HG03066 (cell line): ENCODE measurements around the gene VCX2.
"Not testable (repeated sequence)": the region's sequence is repeated elsewhere in the genome, so short reads cannot be mapped to it uniquely, and the experiment has no call there.

ENCODE experiments used
- ATAC-seq: cut with Tn5 transposase; IDR thresholded peaks from one replicate; pipeline ENCODE4 v1.9.1; 2021; ENCODE audit warnings: low read depth; ENCODE audit not compliant: unreplicated experiment

The VCX2 gene

DNA sequence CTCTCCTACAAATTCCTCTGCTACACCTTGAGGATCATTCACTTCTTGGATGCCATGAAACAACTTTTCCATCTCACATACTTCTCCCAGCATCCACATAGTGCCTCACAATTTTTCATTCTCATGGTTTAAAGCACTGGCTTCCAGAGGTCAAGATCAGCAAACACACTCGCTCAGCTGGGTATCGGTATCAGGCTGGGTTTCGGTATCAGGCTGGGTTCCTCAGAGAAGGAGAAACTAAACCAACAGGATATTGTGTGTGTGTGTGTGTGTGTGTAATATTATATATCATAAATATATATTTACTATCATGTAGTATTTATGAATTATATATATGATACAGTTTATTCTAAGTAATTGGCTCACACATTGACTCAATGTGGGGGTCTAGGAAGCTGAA lies at the start of gene VCX2:
Gene VCX2, minus strand, starts transcription at position 99 of the 400 bp plus-strand sequence. CDS start 624 bp downstream, outside the sequence.
- not testable (repeated sequence) for ATAC-seq

DNA sequence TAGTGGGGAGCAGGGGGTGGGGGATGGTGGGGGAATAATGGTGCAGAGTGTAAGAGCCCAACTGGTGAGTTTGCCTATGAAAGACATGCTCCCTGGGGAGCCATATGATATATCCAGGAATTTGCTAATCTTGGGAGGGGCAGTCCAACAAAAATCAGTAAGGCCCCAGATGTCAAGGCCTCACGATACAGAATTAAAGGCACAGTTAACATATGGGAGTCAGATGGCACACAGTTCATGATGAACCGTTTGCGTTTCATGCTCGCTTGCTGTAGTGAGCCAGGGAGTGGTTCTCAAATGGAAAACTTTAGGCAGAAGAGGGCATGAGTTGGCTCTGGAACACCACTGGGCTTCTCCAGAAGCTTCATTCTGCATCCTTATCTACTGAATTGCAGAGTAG lies 33.9 kb upstream of the VCX2 start:
- no peak for ATAC-seq

DNA sequence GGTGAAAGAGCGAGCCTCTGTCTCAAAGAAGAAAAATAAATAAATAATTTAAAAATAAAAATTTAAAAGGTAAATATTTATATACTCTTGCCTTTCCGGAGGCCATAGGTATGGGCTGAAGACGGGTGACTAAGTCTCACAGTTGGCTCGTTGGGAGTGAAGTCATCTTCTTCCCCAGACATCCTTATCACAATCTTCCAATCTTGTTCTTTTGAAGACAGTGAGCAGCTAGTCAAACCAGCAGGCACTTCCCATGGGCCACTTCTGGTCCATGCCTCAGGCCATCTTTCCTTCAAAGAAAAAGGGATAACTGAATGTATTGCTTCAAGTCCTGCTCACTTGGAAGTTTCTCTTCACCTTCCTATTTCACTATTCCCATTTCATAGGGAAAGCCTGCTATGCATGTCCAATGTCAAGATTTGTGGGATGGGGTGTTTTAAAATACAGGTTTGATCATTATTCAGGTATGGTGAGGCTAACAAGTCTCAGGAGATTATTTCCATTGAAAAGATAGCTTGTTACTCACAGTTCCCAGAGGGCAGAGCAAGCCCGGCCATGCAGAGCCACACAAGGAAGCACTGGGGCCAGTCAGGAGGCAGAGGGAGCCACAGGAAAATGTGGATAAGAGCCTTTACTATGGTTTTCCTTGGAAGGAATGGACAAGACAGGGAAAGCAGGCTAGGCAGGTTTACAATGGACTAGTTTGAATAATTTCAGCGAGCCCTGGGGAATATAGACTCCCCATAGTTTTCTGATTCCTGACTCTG lies 33.3 kb upstream of the VCX2 start:
- no peak for ATAC-seq

DNA sequence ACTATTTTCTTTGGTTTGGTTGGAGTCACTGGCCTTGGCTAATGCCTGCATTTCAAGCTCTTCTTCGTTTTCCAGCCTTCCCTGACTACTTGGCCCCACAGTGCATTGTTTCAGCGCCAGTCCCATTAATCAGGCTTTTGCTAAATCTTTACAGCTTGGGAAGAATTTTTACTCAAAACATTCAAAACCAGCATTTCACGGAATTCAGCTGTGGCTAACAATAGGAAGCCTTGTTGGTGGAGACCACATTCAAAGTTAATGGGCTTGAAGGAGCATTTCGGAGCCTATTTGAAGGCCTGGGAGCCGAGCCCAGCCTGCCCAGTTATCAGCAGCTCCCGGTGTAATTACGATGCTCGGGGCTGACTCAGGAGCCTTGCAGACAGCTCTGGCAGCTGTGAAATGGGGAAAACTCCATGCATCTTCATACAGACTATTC lies 30.8 kb upstream of the VCX2 start:
- no peak for ATAC-seq

DNA sequence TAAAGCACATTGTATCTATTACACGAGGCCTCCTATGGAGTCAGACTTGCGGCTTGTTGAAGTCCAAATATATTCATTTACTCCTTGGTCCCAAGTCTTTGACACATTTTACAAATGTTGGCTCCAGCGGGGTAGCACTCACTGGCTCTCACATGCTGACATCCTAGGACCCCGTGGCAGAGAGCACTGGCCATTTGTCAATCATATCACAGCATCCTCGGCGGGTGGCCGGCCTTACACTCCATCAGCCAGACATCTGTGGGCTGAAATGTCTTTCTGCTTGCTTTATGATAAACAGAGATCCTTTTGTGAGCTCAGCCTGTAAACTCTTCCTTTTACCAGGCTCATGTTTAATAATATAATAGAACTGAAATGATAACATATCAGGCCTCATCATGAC lies 25.7 kb upstream of the VCX2 start:
- no peak for ATAC-seq

DNA sequence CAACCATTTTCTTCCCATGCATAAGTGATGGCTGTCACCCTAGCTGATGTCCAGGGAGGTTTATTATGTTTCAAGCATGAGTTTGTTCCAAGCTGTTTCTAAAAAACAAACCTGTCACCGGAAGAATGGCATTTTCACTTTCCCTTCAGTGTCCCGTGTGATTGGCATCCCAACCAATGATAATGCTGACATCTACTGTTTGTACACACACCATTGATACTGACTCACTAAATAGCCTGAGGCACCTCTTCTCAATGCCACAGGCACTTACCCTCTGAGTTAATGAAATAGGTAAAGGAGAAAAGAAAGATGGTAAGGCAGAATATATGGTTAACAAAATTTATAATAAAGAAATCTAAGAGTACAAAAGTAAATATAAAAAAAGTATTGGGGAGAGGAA lies 23.1 kb upstream of the VCX2 start:
- ATAC-seq: no peak

DNA sequence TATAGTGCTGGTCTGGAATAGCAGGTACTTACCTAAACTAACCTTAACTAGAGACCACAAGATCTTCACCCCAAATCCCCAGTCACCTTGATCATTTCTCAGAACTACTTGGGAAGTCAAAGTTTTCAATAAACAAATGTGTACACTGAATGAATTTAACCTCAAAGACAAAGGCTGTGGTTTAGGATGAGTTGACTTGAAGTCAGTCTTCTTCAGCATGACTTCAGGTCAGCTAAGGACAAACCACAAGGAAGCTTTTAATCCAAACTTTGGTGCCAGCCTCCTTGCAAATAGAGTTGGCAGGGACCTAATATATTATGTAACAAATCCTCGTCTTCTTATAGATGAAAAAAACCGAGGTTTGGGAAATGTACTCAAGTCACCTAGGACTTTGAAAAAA lies 21.2 kb upstream of the VCX2 start:
- no peak for ATAC-seq

DNA sequence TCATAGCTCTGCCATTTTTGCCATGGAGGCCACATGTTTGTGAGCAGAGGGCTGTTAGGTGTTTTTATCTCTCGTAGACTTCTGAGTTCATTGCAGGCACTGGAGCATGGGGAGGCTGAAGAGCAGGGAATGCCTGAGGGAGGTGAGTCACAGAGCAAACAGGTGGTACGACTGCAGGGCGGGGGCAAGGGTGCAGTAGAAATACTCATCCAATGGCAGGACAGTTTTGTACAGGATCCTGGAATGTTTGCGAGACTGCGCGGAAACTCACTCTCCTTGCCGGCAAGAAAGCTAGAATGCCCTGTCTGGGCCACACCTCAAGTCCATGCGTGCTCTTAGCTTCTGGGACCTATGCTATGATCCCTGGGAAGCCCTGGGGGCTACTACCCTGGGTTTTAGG lies 20.0 kb upstream of the VCX2 start:
- ATAC-seq: no peak

DNA sequence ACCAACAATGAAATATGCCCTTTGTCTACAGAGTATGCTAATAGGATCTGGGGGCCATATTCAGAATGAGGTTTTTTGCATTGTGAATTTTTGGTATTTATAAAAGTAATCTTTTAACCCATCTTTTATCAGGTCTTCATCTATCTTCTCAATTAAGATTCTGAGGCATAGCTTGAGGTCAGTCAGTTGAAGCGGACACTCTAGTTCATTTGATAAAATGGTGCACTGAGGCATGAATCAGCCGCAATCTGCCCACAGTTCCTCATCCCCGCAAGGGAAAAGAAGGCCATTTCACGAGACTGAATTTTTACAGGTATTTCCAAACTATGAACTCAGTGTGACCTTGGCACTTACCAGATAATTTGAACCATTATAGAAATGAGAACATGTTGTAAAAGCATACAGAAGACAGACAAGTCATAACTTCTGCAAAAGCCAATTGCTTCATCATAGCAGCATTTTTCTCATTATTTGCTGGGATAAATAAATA lies 19.3 kb upstream of the VCX2 start:
- no peak for ATAC-seq

DNA sequence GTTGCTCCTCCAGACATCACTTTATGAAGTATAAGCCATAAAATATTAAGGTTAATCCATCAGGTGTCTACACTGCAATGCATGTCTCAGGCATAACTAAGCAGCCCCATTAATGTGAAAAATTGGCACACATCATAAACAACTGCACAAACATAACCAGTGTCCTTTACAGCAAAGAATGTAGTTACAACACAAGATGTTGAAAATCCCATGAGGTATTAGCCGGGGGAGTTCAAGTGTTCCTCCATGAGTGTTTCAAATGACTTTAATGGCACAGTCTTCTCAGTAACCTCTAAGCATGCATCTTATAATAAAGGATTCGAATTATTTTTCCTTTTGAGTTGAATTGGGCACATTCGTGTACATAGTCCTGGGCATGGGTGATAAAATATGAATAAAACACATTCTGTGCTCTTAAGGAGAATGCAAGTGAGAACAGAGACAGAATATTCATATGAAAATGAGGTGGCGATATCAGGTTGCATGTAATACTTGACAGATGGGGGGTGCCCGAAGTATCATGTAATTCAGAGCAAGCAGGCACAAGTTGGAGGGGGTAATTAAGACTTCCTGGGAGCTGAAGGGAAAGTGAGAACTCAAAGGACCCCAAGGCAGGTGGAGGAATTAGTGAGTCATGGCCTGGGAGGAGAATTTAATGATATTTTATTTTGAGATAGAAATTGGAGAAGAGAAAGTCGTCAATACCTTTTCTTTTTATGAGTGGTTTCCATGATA lies 18.2 kb upstream of the VCX2 start:
- no peak for ATAC-seq

DNA sequence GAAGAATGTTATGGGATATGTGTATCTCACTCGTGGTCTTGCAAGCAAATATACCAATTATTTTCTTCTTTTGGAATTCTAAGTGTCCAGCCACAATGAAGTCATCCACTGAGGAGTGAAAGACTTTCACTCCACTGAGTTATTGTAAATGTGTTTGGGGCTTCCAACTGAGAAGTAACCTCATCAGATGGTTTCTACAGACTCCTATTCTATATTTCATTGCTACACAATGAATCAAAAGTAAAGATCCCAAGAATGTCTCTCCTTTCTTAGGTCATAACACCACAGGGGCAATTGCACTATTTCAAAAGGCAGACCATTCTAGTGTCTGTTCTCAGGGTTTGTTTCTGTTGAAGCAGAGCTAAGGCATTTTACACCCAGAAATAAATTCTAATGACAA lies 12.3 kb upstream of the VCX2 start:
- no peak for ATAC-seq

DNA sequence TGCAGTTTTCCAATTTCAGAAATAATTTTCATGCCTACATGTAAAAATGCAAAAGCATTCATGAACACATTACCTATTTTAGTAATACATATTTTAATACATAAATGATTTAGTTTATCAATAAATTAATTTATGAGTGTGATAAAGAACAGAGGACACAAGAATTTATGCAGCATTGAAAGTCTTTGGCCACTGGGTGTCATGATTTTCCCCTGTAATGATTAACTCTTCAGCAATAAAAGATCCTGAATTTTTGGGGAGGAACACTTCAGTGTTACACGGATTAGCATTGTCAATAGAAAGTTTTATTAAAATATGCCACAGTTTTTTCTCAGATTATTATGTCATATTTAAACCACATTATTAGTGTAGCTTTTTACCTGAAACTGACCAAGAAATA lies 8.6 kb upstream of the VCX2 start:
- no peak for ATAC-seq

DNA sequence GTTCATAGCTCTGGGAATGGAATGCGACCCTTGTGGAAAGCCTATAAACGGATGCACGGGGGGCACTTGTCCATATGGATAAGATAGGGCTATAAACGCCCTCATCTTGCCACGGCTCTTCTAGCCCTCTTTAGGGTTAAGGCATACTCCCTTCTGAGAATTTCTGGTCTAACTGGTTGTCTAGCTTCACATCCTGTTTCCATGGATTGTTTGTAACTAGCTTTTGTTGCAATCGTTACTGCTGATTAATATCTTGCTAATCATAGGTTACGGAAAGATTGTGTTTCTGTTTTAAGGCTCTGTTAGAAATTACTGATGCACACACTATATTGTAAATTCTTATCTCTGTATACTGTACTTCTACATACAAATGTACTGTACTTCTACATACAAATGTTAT lies 17.1 kb downstream of the VCX2 start:
- not testable (repeated sequence) for ATAC-seq

DNA sequence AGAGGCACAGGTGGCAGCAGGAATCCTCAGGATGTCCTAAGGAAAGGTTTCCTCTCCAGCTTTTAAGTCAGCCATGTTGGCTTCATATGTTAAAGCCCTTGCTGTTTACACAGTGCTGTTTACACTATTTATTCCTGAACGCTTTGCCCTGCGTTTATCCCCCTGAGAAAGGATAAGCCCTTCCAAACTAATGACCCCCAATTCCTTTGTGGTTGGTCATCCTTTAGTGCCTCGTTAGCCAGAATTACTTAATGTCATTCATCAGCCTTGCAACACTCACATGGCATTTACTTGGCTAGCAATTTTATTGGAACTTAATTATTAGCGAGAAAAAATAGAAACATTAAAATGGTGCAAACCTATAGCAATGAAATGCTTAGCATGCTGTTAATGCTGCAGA lies 23.8 kb downstream of the VCX2 start:
- ATAC-seq: no peak

DNA sequence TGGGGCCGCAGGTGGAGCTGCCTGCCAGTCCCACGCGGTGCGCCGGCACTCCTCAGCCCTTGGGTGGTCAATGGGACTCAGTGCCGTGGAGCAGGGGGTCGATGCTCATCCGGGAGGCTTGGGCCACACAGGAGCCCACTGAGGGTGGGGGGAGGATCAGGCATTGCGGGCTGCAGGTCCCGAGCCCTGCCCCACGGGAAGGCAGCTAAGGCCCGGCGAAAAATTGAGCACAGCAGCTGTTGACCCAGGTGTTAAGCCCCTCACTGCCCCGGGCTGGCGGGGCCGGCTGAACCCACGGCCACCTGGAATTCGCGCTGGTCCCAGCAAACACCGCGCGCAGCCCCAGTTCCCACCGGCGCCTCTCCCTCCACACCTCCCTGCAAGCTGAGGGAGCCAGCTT lies 26.1 kb downstream of the VCX2 start:
- no peak for ATAC-seq

DNA sequence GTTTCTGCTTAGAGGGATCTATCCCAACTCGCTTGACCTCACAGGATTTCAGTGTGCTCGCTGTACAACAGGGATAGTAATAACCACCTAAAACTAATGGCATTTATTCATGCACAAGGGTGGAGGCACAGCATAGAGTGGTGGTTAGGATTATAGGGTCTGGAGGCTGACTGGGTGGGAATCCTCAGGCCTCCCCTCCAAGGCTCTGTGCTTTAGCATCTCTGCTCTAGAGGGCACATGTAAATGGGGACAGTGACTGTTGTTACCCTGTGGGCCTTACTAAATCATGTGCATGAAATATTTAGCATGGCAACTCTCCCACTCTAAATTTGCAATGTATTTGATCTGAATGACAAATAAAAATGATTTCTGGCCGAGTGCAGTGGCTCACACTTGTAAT lies 29.2 kb downstream of the VCX2 start:
- no peak for ATAC-seq

DNA sequence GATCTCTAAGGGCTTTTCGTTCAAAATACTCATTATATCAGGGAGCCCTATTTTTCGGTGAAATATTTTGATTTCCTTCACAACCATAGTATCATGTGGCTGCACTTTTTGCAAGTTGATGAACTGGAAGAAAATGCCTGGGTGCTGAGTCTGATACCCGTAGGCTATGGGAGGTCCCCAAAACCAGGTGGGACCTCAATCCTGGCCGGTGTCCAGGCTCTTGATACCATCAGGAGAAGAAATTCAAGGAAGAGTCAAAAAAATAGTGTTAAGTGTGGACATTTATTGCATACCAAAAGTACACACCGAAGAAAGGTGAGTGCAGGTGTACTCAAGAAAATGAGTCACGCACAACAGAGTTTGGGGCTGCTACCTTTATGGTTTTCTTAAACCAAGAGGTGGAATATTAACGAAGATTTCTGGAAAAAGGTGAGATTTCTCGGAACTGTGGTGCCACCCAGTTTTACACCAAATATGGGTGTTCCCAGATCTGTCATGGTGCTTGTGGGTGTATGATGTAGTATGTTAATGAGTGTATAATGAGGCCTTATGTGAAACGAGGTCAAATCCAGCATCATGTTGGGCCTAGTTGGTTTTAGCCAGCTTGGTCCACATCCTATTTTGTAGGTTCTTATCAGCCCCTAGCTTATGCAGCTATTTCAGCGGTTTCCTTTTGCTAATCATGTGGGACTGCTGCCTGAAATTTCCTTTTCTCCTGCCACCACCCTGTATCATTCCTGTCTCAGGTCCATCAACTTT lies 29.9 kb downstream of the VCX2 start:
- no peak for ATAC-seq

DNA sequence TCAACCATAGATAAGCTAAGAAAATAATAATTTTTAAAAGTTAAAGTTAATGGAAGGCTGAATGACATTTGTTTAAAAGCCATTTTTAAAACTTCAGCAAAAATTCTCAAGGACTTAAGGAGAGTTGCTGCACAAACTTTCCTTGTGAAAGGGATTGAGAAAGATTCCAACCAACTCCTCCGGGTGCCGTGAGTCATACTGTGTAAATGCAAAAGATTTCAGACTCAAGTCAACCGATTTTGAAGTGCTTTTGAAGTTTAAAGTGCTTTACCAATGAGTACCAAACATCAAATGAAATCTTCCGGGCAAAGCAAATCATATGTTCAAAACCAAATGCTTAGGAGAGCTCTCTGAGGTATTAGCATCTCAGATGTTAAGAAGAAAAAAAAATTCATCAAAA lies 31.4 kb downstream of the VCX2 start:
- ATAC-seq: no peak

DNA sequence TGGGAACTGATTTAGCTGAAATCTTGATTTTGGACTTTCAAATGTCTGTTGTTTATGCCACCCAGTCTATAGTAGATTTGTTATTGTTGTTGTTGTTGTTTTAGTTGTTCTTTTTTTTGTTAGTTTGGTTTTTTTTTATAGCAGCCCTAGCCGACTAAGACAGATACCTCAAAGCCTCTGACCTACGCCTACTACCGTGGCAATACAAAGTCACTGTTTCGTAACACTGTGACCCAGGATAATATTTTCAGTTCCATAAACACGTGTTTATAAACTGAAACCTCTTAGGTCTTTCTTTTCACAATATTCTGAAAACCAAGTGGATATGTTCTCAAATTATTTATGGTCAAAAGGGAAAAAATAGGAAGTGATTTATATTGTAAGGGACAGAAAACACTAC lies 32.8 kb downstream of the VCX2 start:
- ATAC-seq: no peak

DNA sequence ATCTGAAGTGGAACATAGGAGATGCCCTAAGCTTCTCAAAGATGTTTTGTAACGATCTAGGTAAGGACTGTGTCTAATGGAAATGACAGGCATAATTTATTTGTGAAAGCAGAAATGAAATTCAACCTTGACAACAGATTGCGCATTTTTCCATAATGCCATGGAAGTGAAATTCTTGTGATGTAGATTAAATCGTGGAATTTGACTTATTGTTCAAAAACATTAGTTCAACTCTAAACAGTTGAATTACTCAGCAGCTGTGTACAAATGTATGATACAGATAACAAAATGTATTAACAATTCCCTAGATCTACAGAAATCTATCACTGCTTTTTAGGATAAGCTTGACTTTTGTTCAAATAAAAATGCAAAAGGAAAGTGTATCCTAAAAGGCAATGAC lies 44.4 kb downstream of the VCX2 start:
- ATAC-seq: no peak

DNA sequence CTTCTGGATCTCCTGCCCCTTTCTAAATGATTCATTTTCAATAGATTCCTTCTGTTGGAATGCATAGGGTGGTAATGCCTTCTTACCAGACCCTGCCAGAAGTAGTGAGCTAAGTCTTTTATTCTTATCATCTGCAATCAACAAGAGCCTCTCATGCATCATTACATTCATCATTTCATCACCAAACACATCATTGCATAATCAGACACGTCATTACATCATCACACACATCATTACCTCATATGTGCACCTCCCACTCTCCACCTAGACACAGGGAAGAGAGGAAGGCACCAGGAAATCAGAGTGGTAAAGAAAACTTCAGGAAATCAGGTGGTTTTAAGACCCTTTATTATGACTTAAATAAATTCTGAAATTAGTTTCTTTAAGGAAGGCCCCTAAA lies 45.0 kb downstream of the VCX2 start:
- no peak for ATAC-seq
